KMS-11 (cell line): ENCODE results near the gene UGT3A2.

Source experiments
- H2AFZ ChIP-seq: fragments of 200-600 bp; sonication (generic); 2 replicates; pipeline ENCODE4 v1.6.1; 2016; ENCODE audit warnings: antibody characterized with exemption, mixed run types, low read depth
- H3K27ac ChIP-seq: fragments of 200-600 bp; sonication (generic); 2 replicates; pipeline ENCODE4 v1.6.1; 2016; ENCODE audit warnings: mild to moderate bottlenecking, mixed run types
- H3K27me3 ChIP-seq: fragments of 200-600 bp; sonication (generic); 2 replicates; pipeline ENCODE4 v1.6.1; 2017; ENCODE audit warnings: mild to moderate bottlenecking, low read depth, mixed run types, moderate library complexity; ENCODE audit not compliant: insufficient read depth
- H3K36me3 ChIP-seq: fragments of 200-600 bp; sonication (generic); 2 replicates; pipeline ENCODE4 v1.6.1; 2017; ENCODE audit warnings: mild to moderate bottlenecking, mixed run types; ENCODE audit not compliant: insufficient read depth
- H3K4me1 ChIP-seq: fragments of 200-600 bp; sonication (generic); 2 replicates; pipeline ENCODE4 v1.6.1; 2016; ENCODE audit warnings: mild to moderate bottlenecking, low read depth, mixed run types; ENCODE audit not compliant: poor library complexity, severe bottlenecking
- H3K4me2 ChIP-seq: fragments of 200-600 bp; sonication (generic); 2 replicates; pipeline ENCODE4 v1.7.0; 2016; ENCODE audit warnings: mild to moderate bottlenecking, mixed run types
- H3K4me3 ChIP-seq: fragments of 200-600 bp; sonication (generic); IDR thresholded peaks from 2 replicates; pipeline ENCODE4 v1.6.1; 2017; ENCODE audit warnings: low read depth, low read length, mixed read lengths; ENCODE audit not compliant: insufficient read depth
- H3K79me2 ChIP-seq: fragments of 200-600 bp; sonication (generic); 2 replicates; pipeline ENCODE4 v1.6.1; 2016; ENCODE audit warnings: low read depth, mixed run types; ENCODE audit not compliant: insufficient read depth
- H3K9ac ChIP-seq: fragments of 200-600 bp; sonication (generic); 2 replicates; pipeline ENCODE4 v1.6.1; 2016; ENCODE audit warnings: mild to moderate bottlenecking, mixed run types
- H4K20me1 ChIP-seq: fragments of 200-600 bp; sonication (generic); 2 replicates; pipeline ENCODE4 v1.6.1; 2016; ENCODE audit warnings: mild to moderate bottlenecking, mixed run types; ENCODE audit not compliant: insufficient read depth
- TF ChIP-seq, protein P1 (sequence below): fragments of 200-600 bp; sonication (generic); conservative IDR thresholded peaks from 2 replicates; pipeline ENCODE4 v1.6.1; 2017; ENCODE audit warnings: low read depth, mild to moderate bottlenecking, antibody characterized with exemption, low read length, moderate library complexity, mixed read lengths

The UGT3A2 gene

DNA sequence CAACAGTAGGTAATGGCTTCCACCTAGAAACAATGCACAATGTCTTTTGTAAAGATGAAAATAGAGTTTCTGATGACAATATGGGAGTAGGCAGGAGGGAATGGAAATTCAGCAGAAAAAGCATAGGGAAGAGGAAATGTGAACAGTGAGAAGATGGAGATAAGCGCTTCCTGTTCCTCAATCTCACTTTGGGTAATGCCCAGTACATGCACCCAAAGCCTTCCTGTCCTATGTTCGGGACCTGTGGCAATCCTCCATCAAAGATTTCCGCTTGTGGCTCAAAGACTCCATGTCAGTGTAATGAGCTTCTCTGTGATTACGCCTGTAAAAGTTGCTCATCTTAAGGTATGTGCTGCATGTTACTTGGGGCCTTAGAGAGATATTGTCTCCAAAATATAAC is 78.2 kb downstream of the UGT3A2 start:
- H4K20me1 ChIP-seq: no peaks in the 10 kb centered on the region
- no peaks in the 10 kb centered on the region for H3K27me3 ChIP-seq
- no peaks in the 10 kb centered on the region for H3K79me2 ChIP-seq
- no peaks in the 10 kb centered on the region for H3K4me1 ChIP-seq
- H3K36me3 ChIP-seq: no peaks in the 10 kb centered on the region
- TF ChIP-seq, protein P1, sequence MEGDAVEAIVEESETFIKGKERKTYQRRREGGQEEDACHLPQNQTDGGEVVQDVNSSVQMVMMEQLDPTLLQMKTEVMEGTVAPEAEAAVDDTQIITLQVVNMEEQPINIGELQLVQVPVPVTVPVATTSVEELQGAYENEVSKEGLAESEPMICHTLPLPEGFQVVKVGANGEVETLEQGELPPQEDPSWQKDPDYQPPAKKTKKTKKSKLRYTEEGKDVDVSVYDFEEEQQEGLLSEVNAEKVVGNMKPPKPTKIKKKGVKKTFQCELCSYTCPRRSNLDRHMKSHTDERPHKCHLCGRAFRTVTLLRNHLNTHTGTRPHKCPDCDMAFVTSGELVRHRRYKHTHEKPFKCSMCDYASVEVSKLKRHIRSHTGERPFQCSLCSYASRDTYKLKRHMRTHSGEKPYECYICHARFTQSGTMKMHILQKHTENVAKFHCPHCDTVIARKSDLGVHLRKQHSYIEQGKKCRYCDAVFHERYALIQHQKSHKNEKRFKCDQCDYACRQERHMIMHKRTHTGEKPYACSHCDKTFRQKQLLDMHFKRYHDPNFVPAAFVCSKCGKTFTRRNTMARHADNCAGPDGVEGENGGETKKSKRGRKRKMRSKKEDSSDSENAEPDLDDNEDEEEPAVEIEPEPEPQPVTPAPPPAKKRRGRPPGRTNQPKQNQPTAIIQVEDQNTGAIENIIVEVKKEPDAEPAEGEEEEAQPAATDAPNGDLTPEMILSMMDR: no peak
- no peak overlapping the region for H3K4me3 ChIP-seq
- H3K9ac ChIP-seq: no peak overlapping the region
- no peak overlapping the region for H2AFZ ChIP-seq
- H3K27ac ChIP-seq: no peak overlapping the region
- no peak overlapping the region for H3K4me2 ChIP-seq

DNA sequence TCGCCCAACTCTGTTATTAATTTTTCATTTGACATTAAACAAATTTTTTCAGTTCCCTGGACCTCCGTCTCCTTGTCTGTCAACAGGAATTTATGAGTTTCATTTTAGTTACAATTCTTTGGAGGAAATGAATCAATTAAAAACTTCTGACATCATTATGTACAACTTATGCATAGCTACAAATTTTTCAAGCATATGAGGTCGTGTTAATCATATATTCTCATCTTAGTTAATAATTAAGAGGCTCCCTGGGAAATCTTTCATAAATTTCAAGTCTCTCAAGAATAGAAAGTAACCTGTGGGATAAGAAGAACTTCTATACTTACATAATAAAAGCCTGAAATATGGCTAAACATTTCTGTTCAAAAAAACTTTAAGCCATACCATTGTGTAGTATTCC is 78.9 kb downstream of the UGT3A2 start:
- Histone ChIP-seq H3K4me1 (no peaks in the 10 kb centered on the region), H3K27ac (no peak overlapping the region), H3K4me2 (no peak overlapping the region), H4K20me1 (no peaks in the 10 kb centered on the region), H3K27me3 (no peaks in the 10 kb centered on the region), H3K79me2 (no peaks in the 10 kb centered on the region), H2AFZ (no peak overlapping the region), H3K36me3 (no peaks in the 10 kb centered on the region), H3K9ac (no peak overlapping the region), H3K4me3 (no peak overlapping the region)
- TF ChIP-seq, protein P1: no peak
